Mesenteric fat pad (tissue), 1 donor: ENCODE results near the gene NUAK1. TPM values are rescaled to one million over a fixed set of nuclear protein-coding genes. Genes with fewer than 3 reads are reported as not detected.
"Not testable (repeated sequence)": the region's sequence is repeated elsewhere in the genome, so short reads cannot be mapped to it uniquely, and the experiment has no call there.

Experiments used
- DNase-seq: peaks from one replicate; pipeline ENCODE4 v3.0.0-alpha.2; 2020; ENCODE audit warnings: low spot score
- total RNA-seq: library from RNA; stranded (reverse); fragmentation: NEBNext Ultra II Directional; extraction: Animal tissue kit (Norgen Biotek cat#: 25700); gene quantifications from one replicate; pipeline ENCODE4 v1.2.1, GENCODE V29; 2021
- donor health status: DM: yes; HTN: yes; CAD: no.

Gene NUAK1
- total RNA-seq, 1 donor from 2014 or later = 54.4 TPM

GRCh38 chr12:106037524-106038298, 101.0 kb downstream of the NUAK1 start:
- DNase-seq = no peak

- no peak for DNase-seq
Observed at GRCh38 chr12:106035421-106035820, 103.3 kb downstream of the NUAK1 start.

- DNase-seq = no peak
Observed at GRCh38 chr12:106034316-106034715, 104.4 kb downstream of the NUAK1 start.

DNA sequence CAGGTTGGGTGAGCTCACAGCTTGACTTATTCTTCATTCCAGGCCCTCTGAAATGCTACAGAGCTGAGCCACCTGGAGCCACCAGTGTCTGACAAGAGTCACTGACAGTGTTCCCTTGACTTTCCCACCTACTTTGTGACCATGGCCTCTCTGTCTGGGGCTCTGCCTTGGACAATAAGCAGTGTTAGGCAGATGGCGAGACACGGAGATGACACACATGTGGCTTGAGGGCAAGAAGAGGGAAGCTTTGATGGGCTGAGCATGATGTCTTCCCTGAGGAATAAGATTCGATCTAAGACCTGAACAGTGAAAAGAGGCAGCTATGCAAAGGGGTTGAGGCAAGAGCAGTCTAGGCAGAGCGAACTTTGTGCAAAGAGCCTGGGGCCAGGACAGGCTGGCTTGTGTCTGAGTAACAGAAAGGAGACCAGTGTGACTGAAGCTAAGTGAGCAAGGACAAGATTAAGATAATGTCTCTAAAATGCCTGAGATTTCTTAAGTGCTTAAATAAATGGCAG, 105.5 kb downstream of the NUAK1 start:
- no peak for DNase-seq

DNA sequence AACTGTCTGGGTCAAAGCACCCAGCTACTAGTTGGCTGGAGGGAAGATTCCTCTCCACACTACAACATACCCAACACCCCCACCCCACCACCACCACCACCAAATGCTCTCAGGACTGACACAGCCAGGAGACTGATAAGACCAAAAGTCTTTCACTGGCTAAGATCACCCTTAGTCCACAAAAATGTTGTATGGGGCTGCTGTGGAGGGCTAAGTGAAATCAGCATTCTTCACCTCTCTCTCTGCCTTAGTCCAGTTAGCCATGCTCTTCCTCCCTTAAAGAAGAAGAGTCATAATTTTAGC, 106.2 kb downstream of the NUAK1 start:
- DNase-seq = no peak

- no peak for DNase-seq
Observed at GRCh38 chr12:106031761-106032622, 106.8 kb downstream of the NUAK1 start.

DNA sequence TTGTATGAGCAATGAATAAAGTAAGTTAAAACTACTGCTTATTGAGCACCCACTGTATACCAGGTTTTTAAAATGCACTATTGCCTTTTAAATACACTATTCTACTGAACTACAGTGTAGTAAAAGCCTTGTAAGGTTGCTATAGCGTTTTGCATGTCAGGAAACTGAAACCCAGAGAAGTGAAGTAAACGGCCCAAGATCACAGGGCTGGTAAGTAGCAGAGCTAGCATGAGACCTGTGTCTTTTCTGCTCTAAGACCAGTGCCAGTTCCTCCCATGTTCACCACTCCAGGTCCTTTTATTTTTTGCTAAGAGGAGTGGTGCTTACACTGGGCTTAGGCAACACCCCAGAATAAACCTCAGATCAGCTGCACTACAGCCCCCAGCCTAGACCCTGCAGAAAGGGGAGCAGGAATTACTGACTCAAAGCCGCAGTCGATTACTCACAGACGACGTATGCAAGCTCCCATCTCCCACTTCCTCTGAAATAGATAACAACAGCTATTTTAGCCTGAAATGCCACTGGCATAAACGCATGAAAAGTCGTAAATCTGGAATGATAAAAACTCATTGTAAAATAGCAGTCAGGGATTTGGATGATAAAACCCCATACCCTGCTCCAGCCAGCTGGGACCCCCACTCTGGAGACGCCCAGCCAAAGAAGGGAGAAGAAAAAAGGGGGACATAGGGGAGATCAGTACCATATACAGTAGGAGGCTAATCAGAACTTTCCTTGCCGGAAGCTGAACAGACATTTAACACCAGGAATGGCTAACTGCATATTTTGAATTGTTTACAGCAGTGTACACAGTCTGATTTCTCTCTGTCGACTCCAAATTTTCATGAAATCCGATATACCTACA, 108.3 kb downstream of the NUAK1 start:
- DNase-seq = no peak

DNA sequence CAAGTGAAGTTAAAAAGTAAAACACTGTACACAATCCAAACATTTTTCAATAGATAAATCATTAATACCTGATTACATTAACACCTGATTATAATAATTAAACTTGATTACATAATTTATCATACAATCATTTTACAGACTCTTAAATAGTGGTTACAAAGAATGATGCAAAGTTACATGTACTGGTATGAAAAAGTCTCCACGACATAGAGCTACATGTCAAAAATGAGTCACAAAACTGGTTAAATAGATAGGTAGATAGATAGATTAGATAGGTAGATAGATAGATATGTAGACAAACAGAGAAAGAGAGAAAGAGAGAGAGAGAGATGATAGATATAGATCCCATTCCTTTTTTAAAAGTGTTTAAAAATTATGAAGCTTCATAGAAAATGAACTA, 109.2 kb downstream of the NUAK1 start:
- DNase-seq = no peak

- DNase-seq = no peak
Observed at GRCh38 chr12:106027911-106028310, 110.8 kb downstream of the NUAK1 start.

DNA sequence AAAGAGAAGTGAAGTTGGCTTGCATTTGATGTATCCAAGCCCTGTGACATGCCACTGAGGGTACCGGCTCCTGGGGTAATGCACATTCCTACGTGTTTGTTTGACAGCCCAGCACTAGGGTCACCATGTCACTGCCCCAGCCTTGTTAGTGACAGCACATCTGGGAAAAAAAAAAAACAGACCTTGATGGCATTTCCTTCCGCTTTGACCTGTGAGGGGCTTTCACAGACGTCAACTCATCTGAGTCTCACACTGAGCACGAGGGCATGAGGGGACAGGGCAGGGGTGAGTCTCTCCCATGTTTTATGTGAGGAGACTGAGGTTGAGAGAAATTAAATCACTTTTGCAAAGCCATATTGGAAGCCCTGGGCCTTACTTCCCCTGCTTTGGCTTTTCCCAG, 111.5 kb downstream of the NUAK1 start:
- no peak for DNase-seq

GRCh38 chr12:106025129-106025528, 113.6 kb downstream of the NUAK1 start:
- DNase-seq = no peak

DNA sequence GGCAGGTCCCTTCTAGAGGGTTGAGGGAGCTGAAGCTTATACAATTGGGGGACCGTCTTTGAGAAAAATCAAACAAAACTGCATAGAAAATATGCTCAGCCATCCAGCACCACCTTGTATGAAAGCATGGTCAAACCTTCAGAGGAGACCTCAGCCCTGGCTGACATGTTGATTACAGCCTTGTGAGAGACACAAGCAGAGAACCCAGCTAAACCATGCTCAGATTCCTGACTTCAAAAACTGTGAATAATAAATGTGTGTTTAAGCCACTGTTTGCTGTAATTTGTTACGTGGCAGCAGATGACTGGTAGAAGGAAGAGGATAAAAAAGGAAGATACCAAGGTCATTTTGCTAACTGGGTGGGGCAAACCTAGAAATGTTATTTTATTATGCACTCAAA, 115.7 kb downstream of the NUAK1 start:
- no peak for DNase-seq

GRCh38 chr12:106022568-106023012, 116.2 kb downstream of the NUAK1 start:
- DNase-seq = no peak

DNA sequence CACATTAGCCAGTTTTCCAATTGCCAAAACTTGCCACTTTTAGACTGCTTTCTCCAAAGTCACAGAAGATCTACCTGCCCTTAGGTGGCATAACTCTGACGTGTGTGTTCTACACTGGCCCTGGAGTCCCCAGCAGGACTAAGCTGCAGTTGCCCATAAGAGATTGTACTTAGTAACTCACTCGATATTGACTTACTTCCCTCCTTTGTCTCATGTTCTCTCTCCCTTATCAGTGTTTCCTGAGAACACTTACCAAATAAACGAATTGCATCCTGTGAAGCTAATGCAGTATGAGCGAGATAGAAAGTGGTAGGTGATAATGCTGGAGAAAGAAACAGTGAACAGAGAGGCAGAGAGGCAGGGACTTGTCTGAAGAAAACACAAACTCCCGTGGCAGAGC, 117.2 kb downstream of the NUAK1 start:
- DNase-seq = no peak

DNA sequence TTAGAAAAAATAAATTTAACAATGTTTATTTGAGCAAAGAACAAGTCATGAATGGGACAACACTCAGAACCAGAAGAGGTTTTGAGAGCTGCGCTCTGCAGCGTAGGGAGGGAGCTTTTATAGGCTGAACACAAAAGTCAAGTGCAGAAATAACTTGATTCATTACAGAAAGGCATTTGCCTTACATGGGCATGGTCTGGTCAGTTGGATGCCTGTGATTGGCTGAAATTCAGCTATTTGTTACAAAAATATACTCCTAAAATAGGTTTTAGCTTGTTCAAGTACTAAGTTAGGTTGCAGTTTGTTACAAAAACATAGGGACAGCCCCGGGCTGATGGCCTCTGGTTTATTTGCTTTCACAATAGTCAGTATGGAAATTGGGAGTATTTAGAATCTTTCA, 118.0 kb downstream of the NUAK1 start:
- DNase-seq = no peak

DNA sequence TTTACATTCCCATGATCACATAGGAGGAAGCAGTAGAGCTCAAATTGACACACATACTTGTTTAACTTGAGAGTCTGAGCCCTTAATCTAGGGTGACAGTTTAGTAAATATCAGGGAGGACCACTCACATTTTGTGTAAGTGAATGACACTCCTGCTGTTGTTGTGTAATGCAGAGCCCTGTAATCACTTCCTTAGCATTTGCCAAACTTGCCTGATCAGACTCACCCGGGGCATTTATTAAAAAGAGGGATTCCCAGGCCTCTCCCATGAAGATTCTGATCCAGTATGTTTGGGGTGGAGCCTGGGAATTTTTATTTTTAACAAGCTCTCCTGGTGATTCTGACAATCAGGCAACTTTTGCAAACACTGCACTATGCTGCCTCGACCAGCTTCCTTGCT, 119.6 kb downstream of the NUAK1 start:
- DNase-seq = no peak

DNA sequence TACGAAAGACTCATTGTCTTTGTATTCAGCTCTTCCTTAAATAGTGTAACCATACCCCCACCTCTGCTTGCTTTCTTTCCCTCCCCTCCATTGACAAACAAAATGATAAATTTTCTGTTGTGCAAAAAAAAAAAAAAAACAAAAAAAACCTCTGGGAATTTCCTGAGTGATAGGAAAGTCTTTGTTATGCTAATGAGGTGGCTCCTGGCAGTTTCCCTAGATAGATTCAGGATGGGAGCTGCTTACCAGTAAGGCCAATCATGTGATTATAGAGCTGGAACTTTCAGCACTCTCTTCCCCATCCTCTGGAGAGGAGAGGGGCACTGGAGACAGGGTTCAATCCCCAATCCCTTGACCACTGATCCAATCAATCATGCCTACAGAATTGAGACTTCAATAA, 120.5 kb downstream of the NUAK1 start:
- no peak for DNase-seq

DNA sequence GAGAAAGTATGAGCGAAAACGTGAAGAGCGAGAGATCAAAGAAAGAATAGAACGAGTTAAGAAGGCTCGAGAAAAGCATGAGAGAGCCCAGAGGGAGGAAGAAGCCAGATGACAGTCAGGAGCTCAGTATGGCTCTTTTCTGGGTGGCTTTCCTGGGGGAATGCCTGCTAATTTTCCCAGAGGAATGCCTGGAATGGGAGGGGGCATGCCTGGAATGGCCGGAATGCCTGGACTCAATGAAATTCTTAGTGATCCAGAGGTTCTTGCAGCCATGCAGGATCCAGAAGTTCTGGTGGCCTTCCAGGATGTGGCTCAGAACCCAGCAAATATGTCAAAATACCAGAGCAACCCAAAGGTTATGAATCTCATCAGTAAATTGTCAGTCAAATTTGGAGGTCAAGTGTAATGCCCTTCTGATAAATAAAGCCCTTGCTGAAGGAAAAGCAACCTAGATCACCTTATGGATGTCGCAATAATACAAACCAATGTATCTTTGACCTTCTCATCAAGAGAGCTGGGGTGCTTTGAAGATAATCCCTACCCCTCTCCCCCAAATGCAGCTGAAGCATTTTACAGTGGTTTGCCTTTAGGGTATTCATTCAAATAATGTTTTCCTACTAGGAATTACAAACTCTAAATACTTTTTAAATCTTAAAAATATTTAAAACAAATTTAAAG, 122.0 kb downstream of the NUAK1 start:
- not testable (repeated sequence) for DNase-seq

GRCh38 chr12:106015646-106016045, 123.1 kb downstream of the NUAK1 start:
- no peak for DNase-seq

DNA sequence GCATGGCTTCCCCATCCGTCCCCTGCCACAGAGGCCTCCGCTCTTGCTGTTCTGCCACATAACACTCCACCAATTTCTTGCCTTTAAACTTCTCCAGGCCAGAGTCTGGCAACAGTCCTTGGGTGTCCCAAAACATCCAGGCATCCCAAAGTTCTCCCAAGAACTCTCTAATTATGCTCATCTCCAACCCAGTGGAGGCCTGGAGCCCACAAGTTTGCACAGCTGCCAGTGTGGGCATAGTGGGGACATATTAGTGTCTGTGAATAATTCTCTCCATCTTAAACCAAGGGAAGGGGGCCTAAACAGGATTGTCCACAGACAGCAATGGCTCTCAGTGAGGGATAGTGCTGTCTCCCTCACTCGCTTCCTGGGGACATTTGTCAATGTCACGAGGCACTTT, 124.8 kb downstream of the NUAK1 start:
- no peak for DNase-seq
